SU-DHL-6 (cell line): ENCODE data around the gene CLIC4.

Experiments
- H2AFZ ChIP-seq: fragments of 200-600 bp; sonication (generic); 2 replicates; pipeline ENCODE4 v1.6.1; 2014; ENCODE audit warnings: low read depth, mild to moderate bottlenecking, moderate library complexity, mixed read lengths, antibody characterized with exemption, low read length; ENCODE audit not compliant: severe bottlenecking
- H3F3A ChIP-seq: fragments of 200-600 bp; shearing (Covaris generic); 2 replicates; pipeline ENCODE4 v1.6.0; 2016; ENCODE audit warnings: antibody characterized with exemption, mild to moderate bottlenecking; ENCODE audit not compliant: insufficient read depth
- H3K27ac ChIP-seq: fragments of 200-600 bp; sonication (generic); 2 replicates; pipeline ENCODE4 v1.5.1; 2016; ENCODE audit warnings: low read depth, mild to moderate bottlenecking, low read length, moderate library complexity, mixed read lengths
- H3K27me3 ChIP-seq: fragments of 200-600 bp; sonication (generic), shearing (Covaris generic); 2 replicates; pipeline ENCODE4 v1.6.0; 2014; ENCODE audit warnings: mild to moderate bottlenecking, low read length
- H3K36me3 ChIP-seq: fragments of 200-600 bp; sonication (generic); 2 replicates; pipeline ENCODE4 v1.6.1; 2014; ENCODE audit warnings: mild to moderate bottlenecking, low read length, mixed read lengths
- H3K4me2 ChIP-seq: fragments of 300-600, 200-600 bp; shearing (Covaris generic), sonication (generic); 2 replicates; pipeline ENCODE4 v1.6.0; 2014; ENCODE audit warnings: low read length, low read depth, mild to moderate bottlenecking; ENCODE audit not compliant: poor library complexity, severe bottlenecking
- H3K4me3 ChIP-seq: fragments of 200-600 bp; sonication (generic); 2 replicates; pipeline ENCODE4 v1.5.1; 2014; ENCODE audit warnings: antibody characterized with exemption, low read length, mild to moderate bottlenecking, mixed read lengths; ENCODE audit not compliant: insufficient read depth, poor library complexity, severe bottlenecking
- H3K79me2 ChIP-seq: fragments of 200-600 bp; sonication (generic); 2 replicates; pipeline ENCODE4 v1.6.1; 2014; ENCODE audit warnings: mild to moderate bottlenecking, low read length, moderate library complexity; ENCODE audit not compliant: insufficient read depth
- H3K9ac ChIP-seq: fragments of 200-600 bp; sonication (generic); 2 replicates; pipeline ENCODE4 v1.7.0; 2014; ENCODE audit warnings: mild to moderate bottlenecking, low read length
- H3K9me2 ChIP-seq: fragments of 200-600 bp; sonication (generic); replicated peaks from 2 replicates; pipeline ENCODE4 v1.6.1; 2014; ENCODE audit warnings: low read length; ENCODE audit not compliant: insufficient read depth
- H3K9me3 ChIP-seq: fragments of 200-600 bp; sonication (generic); 2 replicates; pipeline ENCODE4 v1.6.1; 2014; ENCODE audit warnings: low read length, mixed read lengths; ENCODE audit not compliant: insufficient read depth
- H4K20me1 ChIP-seq: fragments of 200-600 bp; sonication (generic); 2 replicates; pipeline ENCODE4 v1.6.1; 2014; ENCODE audit warnings: low read depth, mild to moderate bottlenecking, antibody characterized with exemption, low read length, moderate library complexity, mixed read lengths
- CTCF ChIP-seq: fragments of 200-600 bp; sonication (generic); IDR thresholded peaks from one replicate; pipeline ENCODE4 v1.5.1; 2017; ENCODE audit warnings: antibody characterized with exemption, mild to moderate bottlenecking, low read length, moderate library complexity; ENCODE audit not compliant: insufficient read depth, poor library complexity, severe bottlenecking
- EZH2phosphoT487 ChIP-seq: fragments of 200-600 bp; sonication (generic), shearing (Covaris generic); conservative IDR thresholded peaks from 2 replicates; pipeline ENCODE4 v1.6.1; 2018; ENCODE audit warnings: mild to moderate bottlenecking, antibody characterized with exemption, low read length, moderate library complexity, mixed read lengths

CLIC4 gene

GRCh38 chr1:24875257-24875656, 130.0 kb downstream of the CLIC4 start:
- H3K4me2 ChIP-seq: no peak overlapping the region

DNA sequence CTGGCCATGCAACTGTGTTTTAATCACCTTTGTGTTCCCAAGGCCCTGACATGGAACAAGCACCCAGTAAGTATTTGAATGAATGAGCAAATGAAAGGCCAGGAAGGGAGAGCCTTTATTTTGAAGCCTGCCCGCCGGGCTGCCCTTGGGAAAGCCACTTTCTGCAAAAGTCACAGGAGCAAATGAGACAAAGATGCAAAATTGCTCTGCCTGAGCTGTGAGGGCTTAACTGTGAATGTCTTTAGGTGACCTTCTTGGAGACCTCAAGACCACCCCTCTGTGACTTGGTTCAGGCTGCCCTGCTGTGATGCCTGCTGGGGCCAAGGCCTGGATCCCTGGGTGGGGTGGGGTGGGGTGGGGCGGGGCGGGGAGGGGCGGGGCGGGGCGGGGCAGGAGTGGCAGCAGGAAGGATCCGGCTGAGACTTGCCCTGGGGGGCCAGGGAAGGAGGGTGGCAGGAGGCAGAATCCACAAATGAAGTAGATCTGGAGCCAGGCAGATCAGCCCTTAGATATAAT, 130.8 kb downstream of the CLIC4 start:
- no peaks in the 10 kb centered on the region for H4K20me1 ChIP-seq
- H3K79me2 ChIP-seq: no peaks in the 10 kb centered on the region
- no peak for TF ChIP-seq EZH2phosphoT487
- TF ChIP-seq CTCF: no peak
- no peaks in the 10 kb centered on the region for H3K27me3 ChIP-seq
- H2AFZ ChIP-seq: no peak overlapping the region
- no peaks in the 10 kb centered on the region for H3K9me3 ChIP-seq
- H3K9me2 ChIP-seq: no peaks in the 10 kb centered on the region
- no peaks in the 10 kb centered on the region for H3F3A ChIP-seq
- no peak overlapping the region for H3K9ac ChIP-seq
- no peaks in the 10 kb centered on the region for H3K36me3 ChIP-seq
- no peak overlapping the region for H3K4me3 ChIP-seq
- no peak overlapping the region for H3K27ac ChIP-seq
- H3K4me2 ChIP-seq: no peak overlapping the region

More at GRCh38 chr1:24875257-24875656, 130.0 kb downstream of the CLIC4 start:
- no peak overlapping the region for H3K4me3 ChIP-seq
- no peaks in the 10 kb centered on the region for H4K20me1 ChIP-seq
- no peaks in the 10 kb centered on the region for H3K9me3 ChIP-seq
- no peak overlapping the region for H2AFZ ChIP-seq
- no peak overlapping the region for H3K9ac ChIP-seq
- TF ChIP-seq CTCF (no peak), EZH2phosphoT487 (no peak)
- no peaks in the 10 kb centered on the region for H3K36me3 ChIP-seq
- no peaks in the 10 kb centered on the region for H3K79me2 ChIP-seq
- H3K27ac ChIP-seq: no peak overlapping the region
- H3K9me2 ChIP-seq: no peaks in the 10 kb centered on the region
- no peaks in the 10 kb centered on the region for H3F3A ChIP-seq
- no peaks in the 10 kb centered on the region for H3K27me3 ChIP-seq

DNA sequence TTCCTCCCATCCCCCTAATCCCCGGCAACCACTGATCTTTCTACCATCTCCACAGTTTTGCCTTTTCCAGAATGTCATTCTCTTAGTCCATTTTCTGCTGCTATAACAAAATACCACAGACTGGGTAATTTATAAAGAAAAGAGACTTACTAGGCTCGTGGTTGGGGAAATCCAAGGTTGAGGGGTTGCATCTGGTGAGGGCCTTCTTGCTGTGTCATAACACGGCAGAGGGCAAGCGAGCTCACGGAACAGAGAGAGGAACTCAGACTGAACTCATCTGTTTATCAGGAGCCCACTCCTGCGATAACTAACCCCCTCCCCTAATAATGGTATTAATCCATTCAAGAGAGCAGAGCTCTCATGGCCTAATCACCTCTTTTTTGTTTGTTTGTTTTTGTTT, 132.8 kb downstream of the CLIC4 start:
- H3K4me2 ChIP-seq: no peak overlapping the region
- no peak overlapping the region for H3K9ac ChIP-seq

More for the DNA sequence above, 132.8 kb downstream of the CLIC4 start:
- Histone ChIP-seq H3K9me3 (no peaks in the 10 kb centered on the region), H3K4me3 (no peak overlapping the region), H2AFZ (no peak overlapping the region), H3K36me3 (no peaks in the 10 kb centered on the region), H3K27me3 (no peaks in the 10 kb centered on the region), H3K27ac (no peak overlapping the region), H3F3A (no peaks in the 10 kb centered on the region), H3K9me2 (no peaks in the 10 kb centered on the region), H3K79me2 (no peaks in the 10 kb centered on the region), H4K20me1 (no peaks in the 10 kb centered on the region)
- TF ChIP-seq CTCF: no peak
- TF ChIP-seq EZH2phosphoT487: no peak
